Measurements from ENCODE around the gene PRSS12.

- TF ChIP-seq EZH2 (IDR thresholded peaks at IDR 0.05; ENCODE audit: borderline replicate concordance, insufficient read depth, low read length, poor library complexity, severe bottlenecking) (no peak), CTCF (IDR thresholded peaks at IDR 0.05; ENCODE audit: poor library complexity, severe bottlenecking) (no peak), EP300 (conservative IDR thresholded peaks at IDR 0.05; ENCODE audit: poor library complexity, severe bottlenecking) (no peak), POLR2AphosphoS5 (IDR thresholded peaks at IDR 0.05) (no peak), TAF1 (IDR thresholded peaks at IDR 0.05; ENCODE audit: low read depth) (no peak), SMC3 (conservative IDR thresholded peaks at IDR 0.05; ENCODE audit: poor library complexity) (no peak), MXI1 (conservative IDR thresholded peaks at IDR 0.05; ENCODE audit: poor library complexity, severe bottlenecking) (no peak)
- TF ChIP-seq, protein P1, sequence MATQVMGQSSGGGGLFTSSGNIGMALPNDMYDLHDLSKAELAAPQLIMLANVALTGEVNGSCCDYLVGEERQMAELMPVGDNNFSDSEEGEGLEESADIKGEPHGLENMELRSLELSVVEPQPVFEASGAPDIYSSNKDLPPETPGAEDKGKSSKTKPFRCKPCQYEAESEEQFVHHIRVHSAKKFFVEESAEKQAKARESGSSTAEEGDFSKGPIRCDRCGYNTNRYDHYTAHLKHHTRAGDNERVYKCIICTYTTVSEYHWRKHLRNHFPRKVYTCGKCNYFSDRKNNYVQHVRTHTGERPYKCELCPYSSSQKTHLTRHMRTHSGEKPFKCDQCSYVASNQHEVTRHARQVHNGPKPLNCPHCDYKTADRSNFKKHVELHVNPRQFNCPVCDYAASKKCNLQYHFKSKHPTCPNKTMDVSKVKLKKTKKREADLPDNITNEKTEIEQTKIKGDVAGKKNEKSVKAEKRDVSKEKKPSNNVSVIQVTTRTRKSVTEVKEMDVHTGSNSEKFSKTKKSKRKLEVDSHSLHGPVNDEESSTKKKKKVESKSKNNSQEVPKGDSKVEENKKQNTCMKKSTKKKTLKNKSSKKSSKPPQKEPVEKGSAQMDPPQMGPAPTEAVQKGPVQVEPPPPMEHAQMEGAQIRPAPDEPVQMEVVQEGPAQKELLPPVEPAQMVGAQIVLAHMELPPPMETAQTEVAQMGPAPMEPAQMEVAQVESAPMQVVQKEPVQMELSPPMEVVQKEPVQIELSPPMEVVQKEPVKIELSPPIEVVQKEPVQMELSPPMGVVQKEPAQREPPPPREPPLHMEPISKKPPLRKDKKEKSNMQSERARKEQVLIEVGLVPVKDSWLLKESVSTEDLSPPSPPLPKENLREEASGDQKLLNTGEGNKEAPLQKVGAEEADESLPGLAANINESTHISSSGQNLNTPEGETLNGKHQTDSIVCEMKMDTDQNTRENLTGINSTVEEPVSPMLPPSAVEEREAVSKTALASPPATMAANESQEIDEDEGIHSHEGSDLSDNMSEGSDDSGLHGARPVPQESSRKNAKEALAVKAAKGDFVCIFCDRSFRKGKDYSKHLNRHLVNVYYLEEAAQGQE (IDR thresholded peaks at IDR 0.05; ENCODE audit: borderline replicate concordance), result no peak
Observed at GRCh38 chr4:118356111-118356510, 3.3 kb upstream of the PRSS12 start.

All from neural cell (in vitro differentiated cells).